ENCODE results near the gene OR10G2.

Gene OR10G2

GRCh38 chr14:21589317-21589716 lies 45.4 kb downstream of the OR10G2 start:
- no peak for DNase-seq (ENCODE audit: low read depth in 2 of 2)

Data from activated CD8-positive, alpha-beta memory T cell treated with anti-CD3 and anti-CD28 coated beads for 4 hours (primary cell).